ENCODE measurements around the gene SNRNP35. TPM values are rescaled to one million over a fixed set of nuclear protein-coding genes. Genes with fewer than 3 reads are reported as not detected.
"Not testable (repeated sequence)": the region's sequence is repeated elsewhere in the genome, so short reads cannot be mapped to it uniquely, and the experiment has no call there.

The SNRNP35 gene
- total RNA-seq, 2 experiments from 2014 or later, result 22.9 to 24.1 TPM

- H3K27me3 Mint-ChIP-seq (ENCODE audit: low read depth); H3K36me3 Mint-ChIP-seq (ENCODE audit: low read depth); DNase-seq; H3K27ac Mint-ChIP-seq; H3K4me3 Mint-ChIP-seq; H3K9me3 Mint-ChIP-seq (ENCODE audit: insufficient read depth); CTCF ChIA-PET: not testable (repeated sequence)
- peaks cover 23% of the 10 kb centered on the region for H3K4me1 Mint-ChIP-seq (ENCODE audit: low read depth)
- ATAC-seq, result peak; percentile 5
- POLR2A ChIA-PET, result interaction anchor here (1.0 to 1.6 kb wide), 2 partner anchors 132 to 219 kb away, joined by 3 to 4 read pairs; partner anchors contain the start of genes MPHOSPH9 and MTRFR
Observed at GRCh38 chr12:123452276-123452550, 5.7 kb upstream of the SNRNP35 start.

GRCh38 chr12:123453165-123453564 is 4.8 kb upstream of the SNRNP35 start:
- Mint-ChIP-seq H3K4me1 (ENCODE audit: low read depth) (peaks cover 19% of the 10 kb centered on the region), H3K27ac (no peak overlapping the region), H3K27me3 (ENCODE audit: low read depth) (no peaks in the 10 kb centered on the region), H3K4me3 (no peak overlapping the region), H3K36me3 (ENCODE audit: low read depth) (no peaks in the 10 kb centered on the region), H3K9me3 (ENCODE audit: insufficient read depth) (no peaks in the 10 kb centered on the region)
- no peak for ATAC-seq
- ChIA-PET POLR2A (no interaction called here), CTCF (no interaction called here)
- peak; percentile 43 for DNase-seq

GRCh38 chr12:123463174-123463573 is 5.2 kb downstream of the SNRNP35 start:
- DNase-seq; H3K27ac Mint-ChIP-seq; H3K9me3 Mint-ChIP-seq (ENCODE audit: insufficient read depth); H3K4me3 Mint-ChIP-seq; POLR2A ChIA-PET; H3K27me3 Mint-ChIP-seq (ENCODE audit: low read depth); ATAC-seq: not testable (repeated sequence)
- peaks cover 38% of the 10 kb centered on the region for H3K36me3 Mint-ChIP-seq (ENCODE audit: low read depth)
- CTCF ChIA-PET, result interaction anchor here (1.6 kb wide), 1 partner anchor 119 kb away, joined by 4 read pairs; no protein-coding TSS in a partner anchor
- peaks cover 25% of the 10 kb centered on the region for H3K4me1 Mint-ChIP-seq (ENCODE audit: low read depth)

GRCh38 chr12:123465084-123465483 is 7.1 kb downstream of the SNRNP35 start:
- Mint-ChIP-seq H3K4me1 (ENCODE audit: low read depth) (peaks cover 12% of the 10 kb centered on the region), H3K36me3 (ENCODE audit: low read depth) (peaks cover 31% of the 10 kb centered on the region)
- DNase-seq, result no peak

GRCh38 chr12:123468786-123469185 is 10.8 kb downstream of the SNRNP35 start:
- CTCF ChIA-PET, result interaction anchor here (1.1 to 1.3 kb wide), 2 partner anchors 81 to 113 kb away, joined by 3 read pairs; no protein-coding TSS in a partner anchor
- ATAC-seq, result peak; percentile 70
- H3K4me1 Mint-ChIP-seq (ENCODE audit: low read depth), result no peaks in the 10 kb centered on the region
- H3K36me3 Mint-ChIP-seq (ENCODE audit: low read depth), result peaks cover 21% of the 10 kb centered on the region
- no peak for DNase-seq
- no peaks in the 10 kb centered on the region for H3K9me3 Mint-ChIP-seq (ENCODE audit: insufficient read depth)
- POLR2A ChIA-PET, result no interaction called here
- no peak overlapping the region for H3K27ac Mint-ChIP-seq
- no peaks in the 10 kb centered on the region for H3K27me3 Mint-ChIP-seq (ENCODE audit: low read depth)
- H3K4me3 Mint-ChIP-seq, result no peak overlapping the region

More at GRCh38 chr12:123465084-123465483, 7.1 kb downstream of the SNRNP35 start:
- no peak overlapping the region for H3K4me3 Mint-ChIP-seq
- ChIA-PET CTCF (no interaction called here), POLR2A (no interaction called here)
- ATAC-seq, result no peak
- H3K9me3 Mint-ChIP-seq (ENCODE audit: insufficient read depth), result no peaks in the 10 kb centered on the region
- no peak overlapping the region for H3K27ac Mint-ChIP-seq
- no peaks in the 10 kb centered on the region for H3K27me3 Mint-ChIP-seq (ENCODE audit: low read depth)

- Mint-ChIP-seq H3K4me1 (ENCODE audit: low read depth) (peaks cover 6% of the 10 kb centered on the region), H3K4me3 (no peak overlapping the region), H3K27ac (no peak overlapping the region), H3K36me3 (ENCODE audit: low read depth) (peaks cover 17% of the 10 kb centered on the region), H3K9me3 (ENCODE audit: insufficient read depth) (no peaks in the 10 kb centered on the region), H3K27me3 (ENCODE audit: low read depth) (no peaks in the 10 kb centered on the region)
- DNase-seq (no peak), ATAC-seq (no peak)
- ChIA-PET POLR2A (interaction anchor here (0.6 kb wide), 1 partner anchor 18 kb away, joined by 3 read pairs; no protein-coding TSS in a partner anchor), CTCF (interaction anchor here (1.1 kb wide), 1 partner anchor 233 kb away, joined by 3 read pairs; no protein-coding TSS in a partner anchor)
Observed at GRCh38 chr12:123469978-123470377, 12.0 kb downstream of the SNRNP35 start.

GRCh38 chr12:123471374-123472068 is 13.6 kb downstream of the SNRNP35 start:
- Mint-ChIP-seq H3K4me3 (no peak overlapping the region), H3K36me3 (ENCODE audit: low read depth) (peaks cover 5% of the 10 kb centered on the region), H3K4me1 (ENCODE audit: low read depth) (peaks cover 11% of the 10 kb centered on the region), H3K9me3 (ENCODE audit: insufficient read depth) (no peaks in the 10 kb centered on the region), H3K27ac (no peak overlapping the region), H3K27me3 (ENCODE audit: low read depth) (no peaks in the 10 kb centered on the region)
- DNase-seq (no peak), ATAC-seq (no peak)
- CTCF ChIA-PET, result no interaction called here
- POLR2A ChIA-PET, result interaction anchor here (1.0 kb wide), 1 partner anchor 11 kb away, joined by 4 read pairs; no protein-coding TSS in a partner anchor

- DNase-seq, result no peak
- ChIA-PET CTCF (no interaction called here), POLR2A (no interaction called here)
- peaks cover 5% of the 10 kb centered on the region for H3K36me3 Mint-ChIP-seq (ENCODE audit: low read depth)
- no peak for ATAC-seq
- no peak overlapping the region for H3K4me3 Mint-ChIP-seq
- no peaks in the 10 kb centered on the region for H3K27me3 Mint-ChIP-seq (ENCODE audit: low read depth)
- peaks cover 11% of the 10 kb centered on the region for H3K4me1 Mint-ChIP-seq (ENCODE audit: low read depth)
- no peak overlapping the region for H3K27ac Mint-ChIP-seq
- H3K9me3 Mint-ChIP-seq (ENCODE audit: insufficient read depth), result no peaks in the 10 kb centered on the region
Observed at GRCh38 chr12:123472438-123472849, 14.5 kb downstream of the SNRNP35 start.

- ATAC-seq (no peak), DNase-seq (no peak)
- H3K27ac Mint-ChIP-seq, result peak overlapping the region; percentile 65
- H3K4me3 Mint-ChIP-seq, result no peak overlapping the region
- peaks cover 3% of the 10 kb centered on the region for H3K36me3 Mint-ChIP-seq (ENCODE audit: low read depth)
- H3K27me3 Mint-ChIP-seq (ENCODE audit: low read depth), result no peaks in the 10 kb centered on the region
- ChIA-PET CTCF (interaction anchor here (1.4 to 1.5 kb wide), 2 partner anchors 14 to 109 kb away, joined by 3 to 4 read pairs; no protein-coding TSS in a partner anchor), POLR2A (interaction anchor here (1.0 to 1.3 kb wide), 2 partner anchors 11 to 17 kb away, joined by 3 to 4 read pairs; partner anchors contain the start of gene SNRNP35)
- H3K4me1 Mint-ChIP-seq (ENCODE audit: low read depth), result peaks cover 11% of the 10 kb centered on the region
- no peaks in the 10 kb centered on the region for H3K9me3 Mint-ChIP-seq (ENCODE audit: insufficient read depth)
Observed at GRCh38 chr12:123474485-123475245, 16.7 kb downstream of the SNRNP35 start.

GRCh38 chr12:123475246-123475703 is 17.3 kb downstream of the SNRNP35 start:
- no peak for ATAC-seq
- Mint-ChIP-seq H3K36me3 (ENCODE audit: low read depth) (peaks cover 3% of the 10 kb centered on the region), H3K27ac (peak overlapping the region; percentile 65), H3K4me1 (ENCODE audit: low read depth) (peaks cover 11% of the 10 kb centered on the region), H3K9me3 (ENCODE audit: insufficient read depth) (no peaks in the 10 kb centered on the region), H3K4me3 (no peak overlapping the region), H3K27me3 (ENCODE audit: low read depth) (no peaks in the 10 kb centered on the region)
- POLR2A ChIA-PET, result interaction anchor here (1.0 to 1.3 kb wide), 2 partner anchors 11 to 17 kb away, joined by 3 to 4 read pairs; partner anchors contain the start of gene SNRNP35
- CTCF ChIA-PET, result interaction anchor here (1.4 to 1.5 kb wide), 2 partner anchors 15 to 108 kb away, joined by 3 to 4 read pairs; no protein-coding TSS in a partner anchor
- no peak for DNase-seq

GRCh38 chr12:123478069-123478468 is 20.1 kb downstream of the SNRNP35 start:
- Mint-ChIP-seq H3K27ac (no peak overlapping the region), H3K9me3 (ENCODE audit: insufficient read depth) (no peaks in the 10 kb centered on the region), H3K27me3 (ENCODE audit: low read depth) (no peaks in the 10 kb centered on the region), H3K36me3 (ENCODE audit: low read depth) (no peaks in the 10 kb centered on the region), H3K4me3 (no peak overlapping the region), H3K4me1 (ENCODE audit: low read depth) (peaks cover 11% of the 10 kb centered on the region)
- ChIA-PET POLR2A (no interaction called here), CTCF (no interaction called here)
- no peak for ATAC-seq
- no peak for DNase-seq

GRCh38 chr12:123478762-123479161 is 20.8 kb downstream of the SNRNP35 start:
- H3K4me3 Mint-ChIP-seq, result no peak overlapping the region
- ATAC-seq (no peak), DNase-seq (no peak)
- peaks cover 17% of the 10 kb centered on the region for H3K4me1 Mint-ChIP-seq (ENCODE audit: low read depth)
- POLR2A ChIA-PET, result no interaction called here
- H3K9me3 Mint-ChIP-seq (ENCODE audit: insufficient read depth), result no peaks in the 10 kb centered on the region
- H3K27ac Mint-ChIP-seq, result no peak overlapping the region
- no peaks in the 10 kb centered on the region for H3K27me3 Mint-ChIP-seq (ENCODE audit: low read depth)
- H3K36me3 Mint-ChIP-seq (ENCODE audit: low read depth), result no peaks in the 10 kb centered on the region
- CTCF ChIA-PET, result no interaction called here
